Measurements from ENCODE around the gene ZFYVE9. TPM values are rescaled to one million over a fixed set of nuclear protein-coding genes. Genes with fewer than 3 reads are reported as not detected.
"Not testable (repeated sequence)": the region's sequence is repeated elsewhere in the genome, so short reads cannot be mapped to it uniquely, and the experiment has no call there.

Gene ZFYVE9
- total RNA-seq, 1 experiment from 2014 or later: 18.0 TPM

- no peak overlapping the region for H3K4me3 ChIP-seq (ENCODE audit: insufficient read depth, low read depth, low read length)
- DNase-seq: no peak
- no peaks in the 10 kb centered on the region for H3K36me3 ChIP-seq (replicated peaks; ENCODE audit: control insufficient read depth, insufficient read depth, low read length)
- H3K27me3 ChIP-seq (ENCODE audit: control insufficient read depth, insufficient read depth, low read length): peaks cover 8% of the 10 kb centered on the region
These were observed 1.9 kb upstream of the ZFYVE9 start for GRCh38 chr1:52139817-52140540.

GRCh38 chr1:52140633-52141512 lies 1.0 kb upstream of the ZFYVE9 start:
- DNase-seq: no peak
- Histone ChIP-seq H3K36me3 (replicated peaks; ENCODE audit: control insufficient read depth, insufficient read depth, low read length) (no peaks in the 10 kb centered on the region), H3K4me3 (ENCODE audit: insufficient read depth, low read depth, low read length) (peak overlapping the region; percentile 89; the same call in 1 of the 2 replicates), H3K27me3 (ENCODE audit: control insufficient read depth, insufficient read depth, low read length) (peaks cover 8% of the 10 kb centered on the region)

- Histone ChIP-seq H3K36me3 (replicated peaks; ENCODE audit: control insufficient read depth, insufficient read depth, low read length) (no peaks in the 10 kb centered on the region), H3K4me3 (ENCODE audit: insufficient read depth, low read depth, low read length) (peak overlapping the region; percentile 89), H3K27me3 (ENCODE audit: control insufficient read depth, insufficient read depth, low read length) (peaks cover 8% of the 10 kb centered on the region)
- DNase-seq: peak; percentile 78
These were observed 613 bp downstream of the ZFYVE9 start for GRCh38 chr1:52142220-52143183.

- no peak overlapping the region for H3K4me3 ChIP-seq (ENCODE audit: insufficient read depth, low read depth, low read length)
These were observed 3.2 kb downstream of the ZFYVE9 start for GRCh38 chr1:52145137-52145536.

GRCh38 chr1:52150445-52150844 lies 8.6 kb downstream of the ZFYVE9 start:
- DNase-seq; H3K36me3 ChIP-seq (replicated peaks; ENCODE audit: control insufficient read depth, insufficient read depth, low read length); H3K27me3 ChIP-seq (ENCODE audit: control insufficient read depth, insufficient read depth, low read length): not testable (repeated sequence)

More at GRCh38 chr1:52145137-52145536, 3.2 kb downstream of the ZFYVE9 start:
- Histone ChIP-seq H3K27me3 (ENCODE audit: control insufficient read depth, insufficient read depth, low read length) (peaks cover 8% of the 10 kb centered on the region), H3K36me3 (replicated peaks; ENCODE audit: control insufficient read depth, insufficient read depth, low read length) (no peaks in the 10 kb centered on the region)
- DNase-seq: no peak

GRCh38 chr1:52150946-52151345 lies 9.1 kb downstream of the ZFYVE9 start:
- no peaks in the 10 kb centered on the region for H3K36me3 ChIP-seq (replicated peaks; ENCODE audit: control insufficient read depth, insufficient read depth, low read length)
- no peak overlapping the region for H3K4me3 ChIP-seq (ENCODE audit: insufficient read depth, low read depth, low read length)
- no peak for DNase-seq
- H3K27me3 ChIP-seq (ENCODE audit: control insufficient read depth, insufficient read depth, low read length): no peaks in the 10 kb centered on the region; the same call in 1 of the 2 replicates

More at GRCh38 chr1:52150445-52150844, 8.6 kb downstream of the ZFYVE9 start:
- H3K4me3 ChIP-seq (ENCODE audit: insufficient read depth, low read depth, low read length): not testable (repeated sequence)

GRCh38 chr1:52152572-52152971 lies 10.7 kb downstream of the ZFYVE9 start:
- no peaks in the 10 kb centered on the region for H3K36me3 ChIP-seq (replicated peaks; ENCODE audit: control insufficient read depth, insufficient read depth, low read length)
- no peaks in the 10 kb centered on the region for H3K27me3 ChIP-seq (ENCODE audit: control insufficient read depth, insufficient read depth, low read length)
- no peak for DNase-seq
- no peak overlapping the region for H3K4me3 ChIP-seq (ENCODE audit: insufficient read depth, low read depth, low read length)

GRCh38 chr1:52153010-52153409 lies 11.1 kb downstream of the ZFYVE9 start:
- H3K36me3 ChIP-seq (replicated peaks; ENCODE audit: control insufficient read depth, insufficient read depth, low read length): no peaks in the 10 kb centered on the region
- H3K27me3 ChIP-seq (ENCODE audit: control insufficient read depth, insufficient read depth, low read length): no peaks in the 10 kb centered on the region
- no peak overlapping the region for H3K4me3 ChIP-seq (ENCODE audit: insufficient read depth, low read depth, low read length)
- DNase-seq: no peak

- Histone ChIP-seq H3K27me3 (ENCODE audit: control insufficient read depth, insufficient read depth, low read length) (no peaks in the 10 kb centered on the region), H3K4me3 (ENCODE audit: insufficient read depth, low read depth, low read length) (no peak overlapping the region), H3K36me3 (replicated peaks; ENCODE audit: control insufficient read depth, insufficient read depth, low read length) (no peaks in the 10 kb centered on the region)
- no peak for DNase-seq
These were observed 12.0 kb downstream of the ZFYVE9 start for GRCh38 chr1:52153898-52154297.

GRCh38 chr1:52156460-52156859 lies 14.6 kb downstream of the ZFYVE9 start:
- no peak overlapping the region for H3K4me3 ChIP-seq (ENCODE audit: insufficient read depth, low read depth, low read length)
- no peaks in the 10 kb centered on the region for H3K36me3 ChIP-seq (replicated peaks; ENCODE audit: control insufficient read depth, insufficient read depth, low read length)
- DNase-seq: no peak
- H3K27me3 ChIP-seq (ENCODE audit: control insufficient read depth, insufficient read depth, low read length): no peaks in the 10 kb centered on the region

GRCh38 chr1:52157582-52157981 lies 15.7 kb downstream of the ZFYVE9 start:
- H3K36me3 ChIP-seq (replicated peaks; ENCODE audit: control insufficient read depth, insufficient read depth, low read length): no peaks in the 10 kb centered on the region
- H3K4me3 ChIP-seq (ENCODE audit: insufficient read depth, low read depth, low read length): no peak overlapping the region
- no peaks in the 10 kb centered on the region for H3K27me3 ChIP-seq (ENCODE audit: control insufficient read depth, insufficient read depth, low read length)
- no peak for DNase-seq

- H3K27me3 ChIP-seq (ENCODE audit: control insufficient read depth, insufficient read depth, low read length): no peaks in the 10 kb centered on the region
- H3K36me3 ChIP-seq (replicated peaks; ENCODE audit: control insufficient read depth, insufficient read depth, low read length): no peaks in the 10 kb centered on the region
- no peak overlapping the region for H3K4me3 ChIP-seq (ENCODE audit: insufficient read depth, low read depth, low read length)
- no peak for DNase-seq
These were observed 16.3 kb downstream of the ZFYVE9 start for GRCh38 chr1:52158218-52158617.

- Histone ChIP-seq H3K27me3 (ENCODE audit: control insufficient read depth, insufficient read depth, low read length) (no peaks in the 10 kb centered on the region), H3K4me3 (ENCODE audit: insufficient read depth, low read depth, low read length) (no peak overlapping the region), H3K36me3 (replicated peaks; ENCODE audit: control insufficient read depth, insufficient read depth, low read length) (no peaks in the 10 kb centered on the region)
- no peak for DNase-seq
These were observed 17.3 kb downstream of the ZFYVE9 start for GRCh38 chr1:52159033-52159789.

Measured in H7 (cell line).